ENCODE measurements around the gene TOMT. TPM values are rescaled to one million over a fixed set of nuclear protein-coding genes. Genes with fewer than 3 reads are reported as not detected.

Gene TOMT
- total RNA-seq, 1 experiment from 2014 or later, result not detected

DNA sequence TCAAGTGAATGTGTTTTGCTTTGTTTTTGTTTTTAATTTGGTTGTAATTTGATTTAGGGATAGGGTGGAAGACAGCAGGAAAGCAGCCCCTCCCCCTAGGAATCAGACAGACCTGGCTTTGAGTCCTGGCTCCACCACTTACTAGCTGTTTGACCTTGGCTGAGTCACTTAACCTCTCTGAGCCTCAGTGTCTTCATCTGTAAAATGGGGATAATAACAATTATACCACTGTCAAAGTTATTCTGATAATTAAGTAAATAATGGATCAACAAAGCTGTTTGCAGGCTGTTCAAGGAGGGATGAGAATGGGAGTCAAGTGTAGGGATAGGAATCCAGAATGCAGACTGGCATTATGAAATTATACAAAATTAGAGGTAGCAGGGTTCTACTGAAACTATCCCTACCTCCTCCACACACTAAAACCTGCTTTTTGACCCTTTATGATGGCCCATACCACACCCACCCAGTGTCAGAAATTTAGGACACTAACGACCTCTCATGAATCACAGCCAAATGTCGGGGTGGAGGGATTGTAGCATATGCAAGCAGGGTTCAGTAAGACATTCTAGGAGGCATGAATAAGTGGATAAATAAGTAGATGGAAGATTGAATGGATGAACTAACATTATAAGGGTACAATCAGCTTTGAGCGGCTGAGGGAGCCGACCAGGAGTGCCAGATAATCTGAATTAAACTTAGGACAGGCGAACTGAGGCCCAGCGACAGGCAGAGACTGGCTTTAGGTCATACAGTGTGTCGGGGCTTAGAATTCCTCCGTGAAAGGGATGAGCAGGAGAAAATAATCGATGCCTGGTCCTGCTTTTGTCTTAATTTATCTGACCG is 5.8 kb downstream of the TOMT start:
- POLR2A ChIA-PET, result interaction anchor here (0.6 to 1.6 kb wide), 7 partner anchors 11 to 127 kb away, joined by 3 to 6 read pairs (median 3); no protein-coding TSS in a partner anchor
- DNase-seq (ENCODE audit: low read depth, low spot score) (no peak), ATAC-seq (peak; percentile 8; the same call in 1 of the 2 replicates)
- Histone ChIP-seq H3K4me1 (ENCODE audit: control insufficient read depth in 1 of 2, insufficient read depth in 2 of 2, low read length in 2 of 2) (peaks cover 4 to 20% of the 10 kb centered on the region in 2 experiments; a peak in 3 of 4 replicates), H3K27me3 (ENCODE audit: insufficient read depth, low read length) (no peaks in the 10 kb centered on the region), H3K9ac (ENCODE audit: low read length) (peak overlapping the region; percentile 83), H3K27ac (ENCODE audit: low read depth, low read length) (peak overlapping the region; percentile 76), H2AFZ (ENCODE audit: low read depth, low read length, poor library complexity, severe bottlenecking) (no peak overlapping the region), H3K79me2 (ENCODE audit: insufficient read depth, low read length) (no peaks in the 10 kb centered on the region), H3K4me2 (ENCODE audit: low read length) (peak overlapping the region; percentile 74), H3K9me3 (ENCODE audit: control insufficient read depth in 1 of 2, insufficient read depth in 1 of 2, low read depth in 1 of 2, low read length in 2 of 2) (no peaks in the 10 kb centered on the region), H3K4me3 (replicated peaks in 1 of 2; ENCODE audit: low read depth in 1 of 2, low read length in 2 of 2) (peak overlapping the region; percentile 60 to 82), H3K9me2 (ENCODE audit: insufficient read depth) (no peaks in the 10 kb centered on the region), H3K36me3 (ENCODE audit: control insufficient read depth in 1 of 2, insufficient read depth in 2 of 2, low read length in 2 of 2) (no peaks in the 10 kb centered on the region), H4K20me1 (ENCODE audit: insufficient read depth) (no peaks in the 10 kb centered on the region)
- TSS peak; percentile 92 for BruUV-seq (replicated peaks)
- CTCF ChIA-PET, result interaction anchor here (1.0 to 1.5 kb wide), 2 partner anchors 86 to 319 kb away, joined by 4 read pairs; no protein-coding TSS in a partner anchor
- RAD21 ChIA-PET (ENCODE audit: low non-redundant PET in 1 of 2, low total read pairs in 2 of 2, uncharacterized antibody in 2 of 2, unreplicated experiment in 2 of 2), result no interaction called here
- intact Hi-C loops (cut with micrococcal nuclease), result loop anchor here (1.0 to 10.0 kb wide), 2 partner anchors 8 to 323 kb away; partner anchors contain the start of genes CLPB and LAMTOR1
- TF ChIP-seq ZFX (IDR thresholded peaks at IDR 0.05) (peak; percentile 54), ZNF274 (IDR thresholded peaks at IDR 0.05; ENCODE audit: low read depth, low read length) (no peak), CBX3 (IDR thresholded peaks at IDR 0.05; ENCODE audit: low read depth) (no peak), TCF7L2 (IDR thresholded peaks at IDR 0.05; ENCODE audit: borderline replicate concordance, extremely low read depth, insufficient read depth, insufficient read length) (no peak), POLR2A (IDR thresholded peaks at IDR 0.05; ENCODE audit: borderline replicate concordance, extremely low read depth, insufficient read depth, insufficient read length) (no peak), SP1 (IDR thresholded peaks at IDR 0.05; ENCODE audit: low read depth) (0 out of 2 replicates have a peak, but pooled peaks have one; percentile 10), RAD21 (IDR thresholded peaks at IDR 0.05; ENCODE audit: low read depth) (no peak), FOSL1 (IDR thresholded peaks at IDR 0.05; ENCODE audit: low read depth) (no peak), SIN3A (IDR thresholded peaks at IDR 0.05; ENCODE audit: low read depth) (no peak)
- TF ChIP-seq, protein P1, sequence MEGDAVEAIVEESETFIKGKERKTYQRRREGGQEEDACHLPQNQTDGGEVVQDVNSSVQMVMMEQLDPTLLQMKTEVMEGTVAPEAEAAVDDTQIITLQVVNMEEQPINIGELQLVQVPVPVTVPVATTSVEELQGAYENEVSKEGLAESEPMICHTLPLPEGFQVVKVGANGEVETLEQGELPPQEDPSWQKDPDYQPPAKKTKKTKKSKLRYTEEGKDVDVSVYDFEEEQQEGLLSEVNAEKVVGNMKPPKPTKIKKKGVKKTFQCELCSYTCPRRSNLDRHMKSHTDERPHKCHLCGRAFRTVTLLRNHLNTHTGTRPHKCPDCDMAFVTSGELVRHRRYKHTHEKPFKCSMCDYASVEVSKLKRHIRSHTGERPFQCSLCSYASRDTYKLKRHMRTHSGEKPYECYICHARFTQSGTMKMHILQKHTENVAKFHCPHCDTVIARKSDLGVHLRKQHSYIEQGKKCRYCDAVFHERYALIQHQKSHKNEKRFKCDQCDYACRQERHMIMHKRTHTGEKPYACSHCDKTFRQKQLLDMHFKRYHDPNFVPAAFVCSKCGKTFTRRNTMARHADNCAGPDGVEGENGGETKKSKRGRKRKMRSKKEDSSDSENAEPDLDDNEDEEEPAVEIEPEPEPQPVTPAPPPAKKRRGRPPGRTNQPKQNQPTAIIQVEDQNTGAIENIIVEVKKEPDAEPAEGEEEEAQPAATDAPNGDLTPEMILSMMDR (IDR thresholded peaks at IDR 0.05 in 2 of 3, conservative IDR thresholded peaks at IDR 0.05 in 1 of 3; ENCODE audit: borderline replicate concordance in 1 of 3, insufficient read depth in 1 of 3, low read depth in 2 of 3, low read length in 2 of 3), result no peak
- TF ChIP-seq, protein P2, sequence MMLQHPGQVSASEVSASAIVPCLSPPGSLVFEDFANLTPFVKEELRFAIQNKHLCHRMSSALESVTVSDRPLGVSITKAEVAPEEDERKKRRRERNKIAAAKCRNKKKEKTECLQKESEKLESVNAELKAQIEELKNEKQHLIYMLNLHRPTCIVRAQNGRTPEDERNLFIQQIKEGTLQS (IDR thresholded peaks at IDR 0.05), result no peak

Data from HCT116 (cell line).